GM12878 (cell line): ENCODE measurements around the gene TGDS.

Experiments
- EP300 ChIP-seq, 2 experiments: fragments of 150-350 bp in 1 of 2; IDR thresholded peaks; 2 replicates each; pipeline ENCODE4 v1.6.1; 2011 to 2012; ENCODE audit warnings: low read depth in 2 of 2, low read length in 2 of 2, borderline replicate concordance in 1 of 2, improper control_type of control experiment in 1 of 2, inconsistent platforms in 1 of 2; ENCODE audit not compliant: control insufficient read depth in 1 of 2
- EZH2 ChIP-seq: IDR thresholded peaks from 2 replicates; pipeline ENCODE4 v1.6.1; 2012; ENCODE audit warnings: low read depth, mild to moderate bottlenecking, control low read depth, inconsistent platforms, low read length, borderline replicate concordance; ENCODE audit not compliant: control insufficient read depth
- GABPA ChIP-seq: IDR thresholded peaks from 2 replicates; pipeline ENCODE4 v1.6.1; 2014; ENCODE audit warnings: antibody characterized with exemption, low read depth, mild to moderate bottlenecking, inconsistent platforms
- ZNF274 ChIP-seq: IDR thresholded peaks from one replicate; pipeline ENCODE4 v1.8.0; 2011; ENCODE audit not compliant: insufficient read length, insufficient read depth
- TF ChIP-seq, protein P1 (sequence below): IDR thresholded peaks from 2 replicates; pipeline ENCODE4 v1.6.1; 2012; ENCODE audit warnings: mild to moderate bottlenecking, low read depth, low read length
- TF ChIP-seq, protein P2 (sequence below), 3 experiments: IDR thresholded peaks in 2 of 3; conservative IDR thresholded peaks in 1 of 3; 2 replicates each; pipeline ENCODE4 v1.5.1; 2011; ENCODE audit warnings: low read depth in 3 of 3, low read length in 3 of 3, mild to moderate bottlenecking in 3 of 3, control low read depth in 2 of 3, moderate library complexity in 2 of 3, inconsistent platforms in 1 of 3, mixed read lengths in 1 of 3; ENCODE audit not compliant: control insufficient read depth in 2 of 3, insufficient read depth in 1 of 3; ENCODE audit errors: extremely low read depth in 1 of 3

DNA sequence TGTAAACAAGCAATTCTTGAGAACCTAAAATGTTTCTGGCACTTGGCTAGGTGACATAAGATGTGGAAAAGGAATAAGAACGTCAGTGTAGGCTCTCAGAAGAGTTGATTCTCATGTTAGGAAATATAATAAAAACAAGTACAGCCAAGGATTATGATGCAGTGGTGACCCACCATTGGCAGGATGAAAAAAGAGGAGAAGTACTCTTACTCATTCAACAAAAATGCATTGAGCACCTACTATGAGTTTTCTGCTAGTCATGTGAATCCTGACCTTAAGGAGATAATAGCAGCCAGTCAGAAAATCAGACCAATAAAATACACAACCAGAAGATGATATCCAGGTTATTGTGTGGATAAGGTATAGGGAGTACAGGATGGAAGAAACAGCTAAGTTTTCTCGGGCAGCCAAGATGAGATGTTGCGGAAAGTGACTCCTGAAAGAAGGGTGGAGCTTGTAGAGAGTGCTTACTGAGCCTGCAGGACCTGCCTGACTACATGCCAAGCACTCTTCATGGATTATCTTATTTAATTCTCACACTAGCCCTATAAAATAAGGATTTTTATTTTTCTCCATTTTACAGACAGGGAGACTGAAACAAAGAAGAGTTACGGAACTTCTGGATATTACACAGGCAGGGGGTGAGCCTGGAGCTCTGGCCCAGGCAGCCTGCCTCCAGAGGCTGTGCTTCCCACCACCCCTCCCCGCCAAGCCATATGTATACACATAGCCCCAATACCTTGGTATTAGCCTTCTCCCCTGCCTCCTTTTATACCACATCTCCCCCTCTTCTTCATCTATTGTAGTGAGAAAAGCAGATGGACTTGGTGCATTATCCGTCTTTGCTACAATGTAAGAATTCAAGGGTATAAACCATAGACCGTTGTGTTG lies 58.0 kb downstream of the TGDS start:
- TF ChIP-seq EP300 (IDR thresholded peaks at IDR 0.05; ENCODE audit: borderline replicate concordance in 1 of 2, control insufficient read depth in 1 of 2, low read depth in 2 of 2, low read length in 2 of 2) (no peak), ZNF274 (no peak), GABPA (no peak), EZH2 (no peak)
- TF ChIP-seq, protein P1, sequence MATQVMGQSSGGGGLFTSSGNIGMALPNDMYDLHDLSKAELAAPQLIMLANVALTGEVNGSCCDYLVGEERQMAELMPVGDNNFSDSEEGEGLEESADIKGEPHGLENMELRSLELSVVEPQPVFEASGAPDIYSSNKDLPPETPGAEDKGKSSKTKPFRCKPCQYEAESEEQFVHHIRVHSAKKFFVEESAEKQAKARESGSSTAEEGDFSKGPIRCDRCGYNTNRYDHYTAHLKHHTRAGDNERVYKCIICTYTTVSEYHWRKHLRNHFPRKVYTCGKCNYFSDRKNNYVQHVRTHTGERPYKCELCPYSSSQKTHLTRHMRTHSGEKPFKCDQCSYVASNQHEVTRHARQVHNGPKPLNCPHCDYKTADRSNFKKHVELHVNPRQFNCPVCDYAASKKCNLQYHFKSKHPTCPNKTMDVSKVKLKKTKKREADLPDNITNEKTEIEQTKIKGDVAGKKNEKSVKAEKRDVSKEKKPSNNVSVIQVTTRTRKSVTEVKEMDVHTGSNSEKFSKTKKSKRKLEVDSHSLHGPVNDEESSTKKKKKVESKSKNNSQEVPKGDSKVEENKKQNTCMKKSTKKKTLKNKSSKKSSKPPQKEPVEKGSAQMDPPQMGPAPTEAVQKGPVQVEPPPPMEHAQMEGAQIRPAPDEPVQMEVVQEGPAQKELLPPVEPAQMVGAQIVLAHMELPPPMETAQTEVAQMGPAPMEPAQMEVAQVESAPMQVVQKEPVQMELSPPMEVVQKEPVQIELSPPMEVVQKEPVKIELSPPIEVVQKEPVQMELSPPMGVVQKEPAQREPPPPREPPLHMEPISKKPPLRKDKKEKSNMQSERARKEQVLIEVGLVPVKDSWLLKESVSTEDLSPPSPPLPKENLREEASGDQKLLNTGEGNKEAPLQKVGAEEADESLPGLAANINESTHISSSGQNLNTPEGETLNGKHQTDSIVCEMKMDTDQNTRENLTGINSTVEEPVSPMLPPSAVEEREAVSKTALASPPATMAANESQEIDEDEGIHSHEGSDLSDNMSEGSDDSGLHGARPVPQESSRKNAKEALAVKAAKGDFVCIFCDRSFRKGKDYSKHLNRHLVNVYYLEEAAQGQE = no peak
- TF ChIP-seq, protein P2, sequence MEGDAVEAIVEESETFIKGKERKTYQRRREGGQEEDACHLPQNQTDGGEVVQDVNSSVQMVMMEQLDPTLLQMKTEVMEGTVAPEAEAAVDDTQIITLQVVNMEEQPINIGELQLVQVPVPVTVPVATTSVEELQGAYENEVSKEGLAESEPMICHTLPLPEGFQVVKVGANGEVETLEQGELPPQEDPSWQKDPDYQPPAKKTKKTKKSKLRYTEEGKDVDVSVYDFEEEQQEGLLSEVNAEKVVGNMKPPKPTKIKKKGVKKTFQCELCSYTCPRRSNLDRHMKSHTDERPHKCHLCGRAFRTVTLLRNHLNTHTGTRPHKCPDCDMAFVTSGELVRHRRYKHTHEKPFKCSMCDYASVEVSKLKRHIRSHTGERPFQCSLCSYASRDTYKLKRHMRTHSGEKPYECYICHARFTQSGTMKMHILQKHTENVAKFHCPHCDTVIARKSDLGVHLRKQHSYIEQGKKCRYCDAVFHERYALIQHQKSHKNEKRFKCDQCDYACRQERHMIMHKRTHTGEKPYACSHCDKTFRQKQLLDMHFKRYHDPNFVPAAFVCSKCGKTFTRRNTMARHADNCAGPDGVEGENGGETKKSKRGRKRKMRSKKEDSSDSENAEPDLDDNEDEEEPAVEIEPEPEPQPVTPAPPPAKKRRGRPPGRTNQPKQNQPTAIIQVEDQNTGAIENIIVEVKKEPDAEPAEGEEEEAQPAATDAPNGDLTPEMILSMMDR (IDR thresholded peaks at IDR 0.05 in 2 of 3, conservative IDR thresholded peaks at IDR 0.05 in 1 of 3; ENCODE audit: control insufficient read depth in 2 of 3, extremely low read depth in 1 of 3, insufficient read depth in 1 of 3, low read depth in 3 of 3, low read length in 3 of 3) = no peak
